AML-193 (cell line): ENCODE measurements around the gene SHISA8.
"Not testable (repeated sequence)": the region's sequence is repeated elsewhere in the genome, so short reads cannot be mapped to it uniquely, and the experiment has no call there.

Experiments used
- DNase-seq, 2 experiments: peaks; one replicate each; lab custom pipeline; 2025; lab: John Stamatoyannopoulos, UW

Gene SHISA8

DNA sequence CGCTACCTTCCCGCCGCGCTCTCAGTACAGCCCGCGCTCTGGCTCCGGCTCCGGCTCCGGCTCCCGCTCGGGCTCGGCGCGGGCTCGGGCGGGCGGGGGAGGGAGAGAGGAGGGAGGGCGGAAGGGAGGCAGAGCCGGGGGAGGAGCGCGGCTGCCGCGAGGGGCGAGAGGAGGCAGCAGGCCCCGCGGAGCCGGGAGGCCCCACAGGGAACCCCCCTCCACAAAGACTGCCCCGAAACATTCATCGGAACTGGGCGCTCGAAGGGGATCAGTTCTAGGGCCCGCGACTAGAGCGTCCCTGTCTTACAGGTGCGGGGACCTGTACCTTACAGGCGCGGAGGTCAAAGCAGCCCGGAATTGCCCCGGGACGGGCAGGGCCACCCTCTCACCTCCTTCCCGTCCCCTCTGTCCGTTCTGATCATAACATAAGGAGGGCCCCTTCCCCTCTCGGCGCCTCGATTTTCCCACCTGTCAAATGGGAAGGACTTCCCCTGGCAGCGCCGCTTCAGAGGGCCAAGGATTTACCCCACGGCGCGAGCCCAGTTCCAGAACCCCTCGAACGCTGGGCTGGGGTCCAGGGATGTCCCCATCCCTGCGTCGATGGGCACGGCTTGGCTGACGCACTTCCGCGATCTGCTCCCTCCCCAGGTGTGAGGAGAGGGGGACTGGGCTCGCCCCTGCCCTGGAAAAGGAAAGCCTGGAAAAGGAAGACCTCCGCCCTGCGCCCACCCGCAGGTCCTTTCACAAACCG is at the start of gene SHISA8:
Gene SHISA8 (minus strand): TSS at position 40 of the 751 bp plus-strand sequence. CDS start 407 bp downstream, outside the sequence.
- DNase-seq = no peak

DNA sequence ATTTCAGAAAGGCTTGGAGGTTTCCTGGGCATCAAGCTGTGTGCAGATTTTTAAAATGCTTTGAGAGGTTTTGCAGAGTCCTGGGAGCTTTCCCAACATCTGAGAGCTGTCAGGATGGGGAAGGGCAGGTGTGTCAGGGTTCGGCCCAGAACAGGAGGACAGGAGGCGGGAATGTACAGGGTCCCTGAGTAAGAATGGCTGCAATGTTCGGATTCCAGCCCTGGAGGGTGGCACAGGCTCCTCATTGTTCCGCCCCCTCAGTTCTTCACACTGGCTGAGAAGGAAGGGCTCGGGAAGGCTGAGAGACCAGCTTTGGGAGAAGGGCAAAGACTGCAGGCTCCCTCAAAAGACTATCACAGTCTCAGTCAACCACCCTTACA is 49.2 kb upstream of the SHISA8 start:
- no peak for DNase-seq

- peak; percentile 7 to 8 for DNase-seq
Observed at GRCh38 chr22:41963453-41964111, 48.7 kb upstream of the SHISA8 start.

- DNase-seq = no peak
Observed at GRCh38 chr22:41957941-41958556, 43.2 kb upstream of the SHISA8 start.

DNA sequence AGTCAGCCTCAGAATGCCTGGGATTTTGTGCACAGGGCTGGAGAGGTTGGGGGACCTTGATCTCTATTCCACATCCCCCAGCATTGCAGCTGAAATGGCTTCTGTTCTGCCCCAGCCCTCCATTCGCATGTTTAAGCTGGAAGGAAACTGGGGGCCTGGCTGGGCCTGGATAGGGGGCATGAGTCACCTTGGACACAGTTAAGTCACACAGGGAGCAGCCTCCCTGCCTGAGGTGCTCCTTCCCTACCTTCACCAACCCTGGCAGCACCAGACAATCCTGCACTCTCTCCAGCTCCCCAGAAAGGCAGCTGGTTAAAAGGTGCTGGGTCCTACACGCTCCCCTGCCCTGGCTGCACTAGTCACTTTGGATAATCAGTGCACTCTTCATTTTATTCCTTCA is 37.8 kb upstream of the SHISA8 start:
- DNase-seq = no peak

- DNase-seq = no peak
Observed at GRCh38 chr22:41951898-41952474, 37.1 kb upstream of the SHISA8 start, which contains the start of gene SMIM45. Gene SMIM45 (plus strand): TSS chr22:41952150.

DNA sequence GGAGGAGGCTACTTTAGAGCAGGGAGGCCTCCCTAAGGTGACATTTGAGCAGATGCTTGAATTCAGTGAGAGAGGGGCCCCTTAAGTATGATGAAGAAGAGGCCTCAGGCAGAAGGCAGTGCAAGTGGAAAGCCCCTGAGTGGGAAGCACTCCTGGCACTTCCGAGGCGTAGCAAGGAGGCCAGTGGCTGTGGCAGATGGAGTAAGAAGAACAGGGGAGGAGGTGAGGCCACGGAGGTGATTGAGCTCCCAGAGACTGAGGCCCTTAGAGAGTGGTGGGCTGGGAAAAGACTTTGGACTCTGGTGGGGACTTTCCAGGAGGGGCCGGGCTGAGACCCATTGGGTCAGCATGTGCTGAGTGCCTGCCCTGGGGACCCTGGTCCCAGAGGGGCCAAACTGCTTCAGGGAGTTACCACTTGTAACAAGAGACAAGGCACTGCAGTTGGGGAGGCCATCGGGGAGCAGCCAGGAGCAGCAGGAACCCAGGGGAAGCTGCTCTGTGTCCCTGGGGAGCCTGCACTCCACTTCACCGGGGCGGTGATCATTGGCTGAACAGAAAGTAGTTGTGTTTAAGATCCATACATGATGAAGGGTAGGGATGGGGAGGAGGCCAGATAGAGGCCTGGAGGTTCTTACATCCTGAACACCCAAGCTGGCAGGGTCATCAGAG is 34.6 kb upstream of the SHISA8 start:
- DNase-seq = no peak

DNA sequence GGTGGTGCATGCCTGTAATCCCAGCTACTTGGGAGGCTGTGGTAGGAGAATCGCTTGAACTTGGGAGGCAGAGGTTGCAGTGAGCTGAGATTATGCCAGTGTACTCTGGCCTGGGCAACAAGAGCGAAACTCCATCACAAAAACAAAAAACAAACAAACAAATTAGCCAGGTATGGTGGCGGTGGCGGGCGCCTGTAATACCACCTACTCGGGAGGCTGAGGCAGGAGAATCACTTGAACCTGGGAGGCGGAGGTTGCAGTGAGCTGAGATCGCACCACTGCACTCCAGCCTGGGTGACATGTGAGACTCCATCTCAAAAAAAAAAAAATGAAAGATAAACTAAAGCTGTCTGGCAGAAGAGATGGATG is 34.0 kb upstream of the SHISA8 start:
- DNase-seq = not testable (repeated sequence)

DNA sequence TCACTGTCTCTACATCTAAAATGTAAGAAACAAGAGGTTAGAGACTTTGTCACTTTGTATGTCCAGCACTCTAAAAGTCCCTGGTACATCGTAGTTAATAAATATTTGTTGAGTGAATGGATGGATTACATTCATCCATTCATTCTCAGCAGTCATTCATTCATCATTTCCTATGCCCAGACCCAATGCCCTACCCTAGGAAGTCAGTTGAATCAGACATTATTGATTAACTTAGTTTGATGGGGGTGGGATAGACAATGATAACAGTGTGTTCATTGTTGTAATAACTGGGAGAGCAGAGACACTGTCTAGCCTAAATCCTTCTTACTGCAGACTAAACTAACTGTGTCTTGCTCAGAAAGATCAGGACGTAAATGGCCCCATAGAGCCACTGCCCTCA is 33.3 kb upstream of the SHISA8 start:
- no peak for DNase-seq

DNA sequence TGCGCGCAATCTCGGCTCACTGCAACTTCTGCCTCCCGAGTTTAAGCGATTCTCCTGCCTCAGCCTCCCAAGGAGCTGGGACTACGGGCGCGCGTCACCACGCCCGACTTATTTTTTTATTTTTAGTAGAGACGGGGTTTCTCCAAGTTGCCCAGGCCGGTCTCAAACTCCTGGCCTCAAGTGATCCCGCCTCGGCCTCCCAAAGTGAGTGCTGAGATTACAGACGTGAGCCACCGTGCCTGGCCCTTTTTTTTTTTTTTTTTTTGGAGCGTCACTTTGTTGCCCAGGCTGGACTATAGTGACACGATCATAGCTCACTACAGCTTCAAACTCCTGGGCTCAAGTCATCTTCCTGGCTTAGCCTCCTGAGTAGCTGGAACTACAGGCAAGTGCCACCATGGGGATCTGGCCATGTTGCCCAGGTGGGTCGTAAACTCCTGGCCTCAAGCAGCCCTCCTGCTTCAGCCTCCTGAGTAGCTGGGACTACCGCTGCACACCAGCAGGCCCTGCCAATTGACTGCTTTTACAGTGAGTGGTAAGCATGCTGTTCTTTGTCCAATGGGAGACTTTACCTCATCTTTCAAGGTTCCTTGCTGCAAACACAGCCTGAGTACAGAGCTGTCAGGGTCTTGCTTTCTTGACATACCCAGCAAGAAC is 32.7 kb upstream of the SHISA8 start:
- DNase-seq = no peak

GRCh38 chr22:41946629-41947423 is 32.0 kb upstream of the SHISA8 start, which contains the start of gene CENPM:
Gene CENPM (minus strand): TSS chr22:41947152. CDS start chr22:41947076, 76 bp downstream.
- peak; percentile 87 to 93 for DNase-seq

DNA sequence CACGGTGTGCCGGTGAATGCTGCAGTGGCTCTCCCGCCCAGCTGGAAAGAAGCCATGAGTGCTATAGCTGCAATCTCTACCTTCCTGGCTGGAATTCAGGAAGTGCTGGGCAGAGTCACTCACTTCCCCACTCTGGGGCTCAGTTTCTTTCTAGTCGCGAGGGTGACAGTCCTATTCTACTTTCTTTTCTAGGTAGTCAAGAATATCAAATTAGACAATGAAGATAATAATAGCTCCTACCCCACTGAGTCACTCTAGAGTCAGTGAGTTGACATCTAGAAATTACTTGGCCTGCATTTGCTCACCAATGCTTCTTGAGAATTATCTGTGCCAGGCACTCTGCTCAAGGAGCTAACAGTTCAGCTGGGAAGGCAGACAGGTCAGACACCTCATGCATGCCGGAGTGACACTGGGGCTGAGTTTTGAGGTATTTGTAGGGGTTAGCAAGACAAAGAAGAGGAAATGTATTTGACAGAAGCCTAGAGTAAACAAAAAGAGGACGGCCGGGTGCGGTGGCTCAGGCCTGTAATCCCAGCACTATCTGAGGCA is 28.9 kb upstream of the SHISA8 start:
- DNase-seq = no peak

- peak; percentile 31 to 49 for DNase-seq
Observed at GRCh38 chr22:41940832-41941765, 26.2 kb upstream of the SHISA8 start.

GRCh38 chr22:41939981-41940831 is 25.3 kb upstream of the SHISA8 start:
- no peak for DNase-seq

DNA sequence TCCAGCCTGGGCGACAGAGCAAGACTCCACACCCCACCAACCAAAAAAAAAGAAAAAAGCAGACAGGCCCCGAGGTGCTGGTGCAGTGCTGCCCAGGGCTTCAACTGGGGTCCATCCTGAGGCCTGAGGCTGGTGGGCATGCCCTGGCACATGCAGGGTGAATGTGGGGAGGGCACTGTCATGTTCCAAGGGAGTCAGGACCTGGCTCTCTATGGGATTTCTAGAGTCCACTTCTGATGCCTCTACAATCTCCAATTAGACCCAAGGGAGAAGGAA is 22.0 kb upstream of the SHISA8 start:
- DNase-seq = no peak

- no peak for DNase-seq
Observed at GRCh38 chr22:41935509-41935908, 20.6 kb upstream of the SHISA8 start.

DNA sequence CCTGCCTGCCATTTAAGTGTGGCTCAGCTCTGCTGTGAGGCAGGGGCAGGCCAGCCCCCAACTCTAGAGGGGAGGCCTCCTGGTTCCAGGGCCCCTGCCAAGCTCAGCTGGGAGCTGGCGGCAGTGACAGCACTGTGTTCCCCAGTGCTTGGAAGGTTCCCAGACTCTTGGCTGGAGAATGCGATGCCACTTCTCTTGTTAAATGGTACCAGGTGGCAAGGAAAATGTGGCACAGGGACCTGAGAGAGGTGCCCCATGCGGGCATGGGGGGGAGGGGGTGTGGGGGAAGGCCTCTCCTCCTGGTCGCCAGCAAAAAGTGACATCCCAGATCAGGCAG is 20.1 kb upstream of the SHISA8 start:
- DNase-seq = no peak

GRCh38 chr22:41934284-41935014 is 19.6 kb upstream of the SHISA8 start:
- no peak for DNase-seq
